Activated CD4-positive, CD25-positive, alpha-beta regulatory T cell treated with anti-CD3 and anti-CD28 coated beads, Interleukin-2, amount 50 U/mL, for 24 hours (primary cell): Measurements from ENCODE around the gene COX8A.
"Not testable (repeated sequence)": the region's sequence is repeated elsewhere in the genome, so short reads cannot be mapped to it uniquely, and the experiment has no call there.

Source experiments
- ATAC-seq, 2 donors: fragments of 150-1000 bp; cut with Tn5 transposase; one replicate each; pipeline ENCODE4 v1.10.0; 2021; ENCODE audit warnings: mild to moderate bottlenecking in 1 of 2, moderate library complexity in 1 of 2

COX8A gene

GRCh38 chr11:63974259-63975143, at the start of gene COX8A:
COX8A (plus strand) TSS chr11:63974620; CDS start chr11:63974681, 61 bp downstream.
- ATAC-seq = peak; percentile 99

GRCh38 chr11:63929616-63930015, 44.8 kb upstream of the COX8A start:
- ATAC-seq = no peak

GRCh38 chr11:63931045-63931444, 43.4 kb upstream of the COX8A start:
- no peak for ATAC-seq

GRCh38 chr11:63931876-63932275, 42.5 kb upstream of the COX8A start:
- no peak for ATAC-seq

GRCh38 chr11:63933459-63933858, 41.0 kb upstream of the COX8A start:
- no peak for ATAC-seq

GRCh38 chr11:63937713-63938478, 36.5 kb upstream of the COX8A start:
- ATAC-seq = peak; percentile 5 to 7

- peak; percentile 95 for ATAC-seq
These were observed 35.7 kb upstream of the COX8A start, which contains the start of gene NAA40 for GRCh38 chr11:63938479-63939396. NAA40 (plus strand) TSS chr11:63939002; CDS start chr11:63939097, 95 bp downstream.

- no peak for ATAC-seq
These were observed 35.0 kb upstream of the COX8A start for GRCh38 chr11:63939397-63939891.

- ATAC-seq = no peak
These were observed 33.6 kb upstream of the COX8A start for GRCh38 chr11:63940786-63941185.

- no peak for ATAC-seq
These were observed 32.5 kb upstream of the COX8A start for GRCh38 chr11:63941901-63942300.

GRCh38 chr11:63942803-63943202, 31.6 kb upstream of the COX8A start:
- no peak for ATAC-seq

- ATAC-seq = no peak
These were observed 29.4 kb upstream of the COX8A start for GRCh38 chr11:63944987-63945386.

GRCh38 chr11:63945477-63946163, 28.8 kb upstream of the COX8A start:
- peak; percentile 56 to 79 for ATAC-seq

GRCh38 chr11:63951779-63952536, 22.5 kb upstream of the COX8A start:
- ATAC-seq = peak; percentile 25 to 59

- no peak for ATAC-seq
These were observed 21.9 kb upstream of the COX8A start for GRCh38 chr11:63952570-63952969.

- no peak for ATAC-seq
These were observed 16.4 kb upstream of the COX8A start for GRCh38 chr11:63958008-63958407.

GRCh38 chr11:63961608-63962412, 12.6 kb upstream of the COX8A start:
- ATAC-seq = peak in 1 of 2 donors; percentile 43

GRCh38 chr11:63963895-63964294, 10.5 kb upstream of the COX8A start:
- not testable (repeated sequence) for ATAC-seq

- no peak for ATAC-seq
These were observed 8.0 kb upstream of the COX8A start for GRCh38 chr11:63966444-63966843.

- ATAC-seq = no peak
These were observed 5.0 kb upstream of the COX8A start for GRCh38 chr11:63969461-63969860.
